ENCODE data around the gene TMEM242. TPM values are rescaled to one million over a fixed set of nuclear protein-coding genes. Genes with fewer than 3 reads are reported as not detected.
A peak's percentile ranks its signal among the peaks of the same experiment; 100 is the strongest.

The TMEM242 gene
- total RNA-seq, 1 donor from 2014 or later = 9.9 TPM

DNA sequence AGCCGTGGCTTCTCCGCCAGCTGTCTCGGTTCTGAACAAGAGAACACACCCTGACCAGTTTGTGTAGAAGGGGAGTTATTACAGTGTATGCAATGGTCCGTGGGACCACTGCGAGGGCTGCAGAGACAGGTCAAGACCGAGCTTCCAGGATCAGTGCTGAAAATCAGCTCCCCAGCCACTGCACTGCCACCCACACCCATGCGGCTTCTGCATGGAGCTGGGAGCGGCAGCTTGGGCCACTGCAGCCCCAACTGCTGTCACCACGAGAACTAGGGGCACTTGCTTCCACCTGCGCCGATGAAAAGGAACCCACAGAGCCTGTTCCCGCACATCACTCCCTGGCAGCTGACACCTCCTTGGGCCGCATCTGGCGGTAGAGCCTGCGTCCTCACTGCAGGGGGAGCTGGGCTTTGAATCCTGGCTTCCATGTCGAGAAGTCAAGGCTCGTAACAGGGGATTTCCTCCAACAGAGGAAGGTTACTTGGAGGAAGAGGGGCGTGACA is 56.2 kb downstream of the TMEM242 start:
- intact Hi-C loops (cut with DNase I) = no loop called here
- Histone ChIP-seq H3K4me1 (peaks cover 10% of the 10 kb centered on the region), H3K9me3 (no peaks in the 10 kb centered on the region), H3K27ac (no peak overlapping the region), H3K36me3 (no peaks in the 10 kb centered on the region), H3K4me3 (no peak overlapping the region), H3K27me3 (no peaks in the 10 kb centered on the region)
- DNase-seq (no peak), ATAC-seq (no peak)
- no peak for TF ChIP-seq CTCF (IDR thresholded peaks at IDR 0.05)

- intact Hi-C loops (cut with DNase I) = no loop called here
- Histone ChIP-seq H3K27ac (no peak overlapping the region), H3K27me3 (no peaks in the 10 kb centered on the region), H3K4me1 (peaks cover 10% of the 10 kb centered on the region), H3K4me3 (no peak overlapping the region), H3K36me3 (no peaks in the 10 kb centered on the region), H3K9me3 (no peaks in the 10 kb centered on the region)
- no peak for ATAC-seq
- no peak for DNase-seq
- no peak for TF ChIP-seq CTCF (IDR thresholded peaks at IDR 0.05)
Measured at GRCh38 chr6:157266274-157267101, 56.8 kb downstream of the TMEM242 start.

- H3K36me3 ChIP-seq = no peaks in the 10 kb centered on the region
- peaks cover 10% of the 10 kb centered on the region for H3K4me1 ChIP-seq
- intact Hi-C loops (cut with DNase I) = no loop called here
- H3K27ac ChIP-seq = no peak overlapping the region
- ATAC-seq (no peak), DNase-seq (peak; percentile 9)
- TF ChIP-seq CTCF (IDR thresholded peaks at IDR 0.05) = no peak
- H3K27me3 ChIP-seq = no peaks in the 10 kb centered on the region
- H3K9me3 ChIP-seq = no peaks in the 10 kb centered on the region
- no peak overlapping the region for H3K4me3 ChIP-seq
Measured at GRCh38 chr6:157265635-157266034, 57.7 kb downstream of the TMEM242 start.

GRCh38 chr6:157265186-157265585 is 58.1 kb downstream of the TMEM242 start:
- no peaks in the 10 kb centered on the region for H3K9me3 ChIP-seq
- DNase-seq (peak; percentile 46), ATAC-seq (no peak)
- no peak for TF ChIP-seq CTCF (IDR thresholded peaks at IDR 0.05)
- H3K4me1 ChIP-seq = peaks cover 10% of the 10 kb centered on the region
- intact Hi-C loops (cut with DNase I) = no loop called here
- H3K27me3 ChIP-seq = no peaks in the 10 kb centered on the region
- no peaks in the 10 kb centered on the region for H3K36me3 ChIP-seq
- H3K27ac ChIP-seq = no peak overlapping the region
- no peak overlapping the region for H3K4me3 ChIP-seq

DNA sequence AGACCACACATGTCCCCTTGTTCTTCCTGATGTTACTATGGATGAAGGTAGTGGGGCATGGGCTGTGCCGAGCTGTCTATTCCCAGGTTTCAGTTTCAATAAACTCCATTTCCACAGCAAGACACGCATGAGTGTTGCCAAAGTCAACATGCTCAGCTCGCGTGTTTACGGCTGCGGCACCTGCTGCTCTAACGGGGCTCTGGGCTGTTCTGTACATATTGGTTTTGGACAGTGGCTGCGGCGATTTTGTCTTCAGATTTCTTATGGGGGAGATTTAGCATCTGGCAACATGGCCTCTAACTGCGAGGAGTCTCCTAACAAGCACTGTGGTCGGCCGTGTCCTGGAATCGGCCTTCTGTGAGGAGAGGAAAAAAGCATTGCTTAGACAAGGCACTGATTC is 58.6 kb downstream of the TMEM242 start:
- Histone ChIP-seq H3K9me3 (no peaks in the 10 kb centered on the region), H3K4me1 (peaks cover 14% of the 10 kb centered on the region), H3K36me3 (no peaks in the 10 kb centered on the region), H3K4me3 (no peak overlapping the region), H3K27ac (no peak overlapping the region), H3K27me3 (no peaks in the 10 kb centered on the region)
- intact Hi-C loops (cut with DNase I) = no loop called here
- DNase-seq = no peak
- no peak for TF ChIP-seq CTCF (IDR thresholded peaks at IDR 0.05)
- ATAC-seq = no peak

Data from upper lobe of right lung (tissue), 1 donor.